GM23248 (cell line): ENCODE measurements around the gene DUSP10. TPM values are rescaled to one million over a fixed set of nuclear protein-coding genes. Genes with fewer than 3 reads are reported as not detected.

ENCODE experiments used
- DNase-seq: peaks from one replicate; pipeline ENCODE4 v3.0.0-alpha.2; 2015
- H2AFZ ChIP-seq: fragments of 200-600 bp; sonication (generic); 2 replicates; pipeline ENCODE4 v1.6.1; 2016; ENCODE audit warnings: antibody characterized with exemption
- H3F3A ChIP-seq: fragments of 200-600 bp; sonication (generic); 2 replicates; pipeline ENCODE4 v1.6.1; 2016; ENCODE audit warnings: mild to moderate bottlenecking, antibody characterized with exemption, mixed run types; ENCODE audit not compliant: insufficient read depth
- H3K27ac ChIP-seq: fragments of 200-600 bp; sonication (generic); 2 replicates; pipeline ENCODE4 v1.5.1; 2016; ENCODE audit warnings: mild to moderate bottlenecking
- H3K27me3 ChIP-seq: fragments of 200-600 bp; sonication (generic); replicated peaks from 2 replicates; pipeline ENCODE4 v1.6.1; 2016; ENCODE audit warnings: mild to moderate bottlenecking; ENCODE audit not compliant: insufficient read depth
- H3K36me3 ChIP-seq: fragments of 200-600 bp; sonication (generic); 2 replicates; pipeline ENCODE4 v1.6.1; 2016; ENCODE audit warnings: low read depth, mild to moderate bottlenecking
- H3K4me1 ChIP-seq: fragments of 200-600 bp; sonication (generic); 2 replicates; pipeline ENCODE4 v1.6.1; 2016; ENCODE audit warnings: mild to moderate bottlenecking; ENCODE audit not compliant: insufficient read depth
- H3K4me2 ChIP-seq: fragments of 200-600 bp; sonication (generic); one replicate; pipeline ENCODE4 v1.6.1; 2016; ENCODE audit warnings: mild to moderate bottlenecking; ENCODE audit not compliant: unreplicated experiment
- H3K4me3 ChIP-seq: fragments of 200-600 bp; sonication (generic); 2 replicates; pipeline ENCODE4 v1.5.1; 2016; ENCODE audit warnings: mild to moderate bottlenecking
- H3K79me2 ChIP-seq: fragments of 200-600 bp; sonication (generic); 2 replicates; pipeline ENCODE4 v1.6.1; 2016; ENCODE audit warnings: mild to moderate bottlenecking; ENCODE audit not compliant: insufficient read depth
- H3K9ac ChIP-seq: fragments of 200-600 bp; sonication (generic); 2 replicates; pipeline ENCODE4 v1.6.1; 2016; ENCODE audit warnings: mild to moderate bottlenecking
- H3K9me2 ChIP-seq: fragments of 200-600 bp; sonication (generic); 2 replicates; pipeline ENCODE4 v1.6.1; 2016; ENCODE audit warnings: mixed run types, mild to moderate bottlenecking, moderate library complexity; ENCODE audit not compliant: insufficient read depth
- H3K9me3 ChIP-seq: fragments of 200-600 bp; sonication (generic); one replicate; pipeline ENCODE4 v1.6.1; 2017; ENCODE audit warnings: low read depth
- H4K20me1 ChIP-seq: fragments of 200-600 bp; sonication (generic); 2 replicates; pipeline ENCODE4 v1.6.0; 2016; ENCODE audit not compliant: insufficient read depth
- EZH2 ChIP-seq: fragments of 200-600 bp; sonication (generic); IDR thresholded peaks from 2 replicates; pipeline ENCODE4 v1.6.1; 2018; ENCODE audit warnings: antibody characterized with exemption, mild to moderate bottlenecking; ENCODE audit not compliant: insufficient read depth, poor library complexity, severe bottlenecking
- EZH2phosphoT487 ChIP-seq: fragments of 200-600 bp; sonication (generic); IDR thresholded peaks from 2 replicates; pipeline ENCODE4 v1.6.1; 2018; ENCODE audit warnings: antibody characterized with exemption, moderate library complexity, mild to moderate bottlenecking, low read depth; ENCODE audit not compliant: insufficient read depth
- WGBS, 2 experiments: methylation state at CpG; one replicate each; pipeline ENCODE4 v1.1.6; 2015 to 2017; ENCODE audit warnings: low lambda C conversion rate in 2 of 2, low coverage in 1 of 2; ENCODE audit errors: missing lambda C conversion rate in 2 of 2; 5-methylcytosine and 5-hydroxymethylcytosine counted together
- in situ Hi-C: fragments of 300-500 bp; cut with MboI; formaldehyde crosslinking; loops from 2 replicates; pipeline ENCODE4 v1.15.0; 2020
- polyA plus RNA-seq: library from polyadenylated mRNA; unstranded; fragments of >200 nt; fragmentation: Nextera tagmentation; extraction: Ambion mirVana; gene quantifications from 2 replicates; pipeline ENCODE4 v1.2.1, GENCODE V29; 2016
- total RNA-seq: library from RNA; depleted of rRNA; stranded (reverse); fragments of >200 nt; shearing (Covaris generic); gene quantifications from 2 replicates; pipeline ENCODE4 v1.2.3, GENCODE V29; 2014

DUSP10 gene
- total and polyA plus RNA-seq, 2 experiments from 2014 or later, result 10.5 to 16.4 TPM

- peaks cover 35% of the 10 kb centered on the region for H3F3A ChIP-seq
- H3K9me2 ChIP-seq, result no peaks in the 10 kb centered on the region
- H3K36me3 ChIP-seq, result no peaks in the 10 kb centered on the region
- TF ChIP-seq EZH2phosphoT487 (no peak), EZH2 (no peak)
- in situ Hi-C loops, result no loop called here
- 97 to 98% methylated on average over 2 of the region's 2 CpGs for WGBS, 2 experiments
- no peaks in the 10 kb centered on the region for H3K27me3 ChIP-seq
- peaks cover 65% of the 10 kb centered on the region for H3K4me1 ChIP-seq
- no peak overlapping the region for H3K4me3 ChIP-seq
- no peak for DNase-seq
- H3K9ac ChIP-seq, result no peak overlapping the region
- no peak overlapping the region for H3K27ac ChIP-seq
- no peak overlapping the region for H2AFZ ChIP-seq
- peaks cover 86% of the 10 kb centered on the region for H3K79me2 ChIP-seq
- H3K9me3 ChIP-seq, result no peaks in the 10 kb centered on the region
- H3K4me2 ChIP-seq, result no peak overlapping the region
- H4K20me1 ChIP-seq, result no peaks in the 10 kb centered on the region
These were observed 24.4 kb downstream of the DUSP10 start for GRCh38 chr1:221717485-221717853.

GRCh38 chr1:221716713-221717484, 25.0 kb downstream of the DUSP10 start:
- H4K20me1 ChIP-seq, result no peaks in the 10 kb centered on the region
- no peaks in the 10 kb centered on the region for H3K9me2 ChIP-seq
- H3K27ac ChIP-seq, result no peak overlapping the region
- H3K79me2 ChIP-seq, result peaks cover 86% of the 10 kb centered on the region
- H3K27me3 ChIP-seq, result no peaks in the 10 kb centered on the region
- no peak overlapping the region for H2AFZ ChIP-seq
- TF ChIP-seq EZH2 (no peak), EZH2phosphoT487 (no peak)
- in situ Hi-C loops, result no loop called here
- H3K36me3 ChIP-seq, result no peaks in the 10 kb centered on the region
- H3K9me3 ChIP-seq, result no peaks in the 10 kb centered on the region
- H3K9ac ChIP-seq, result no peak overlapping the region
- H3K4me2 ChIP-seq, result no peak overlapping the region
- 83 to 84% methylated on average over 7 of the region's 7 CpGs for WGBS, 2 experiments
- H3K4me3 ChIP-seq, result no peak overlapping the region
- DNase-seq, result no peak
- peaks cover 71% of the 10 kb centered on the region for H3K4me1 ChIP-seq
- H3F3A ChIP-seq, result peaks cover 41% of the 10 kb centered on the region

- Histone ChIP-seq H3F3A (peaks cover 39% of the 10 kb centered on the region), H3K9ac (no peak overlapping the region), H3K27me3 (no peaks in the 10 kb centered on the region), H3K4me1 (peaks cover 68% of the 10 kb centered on the region), H3K79me2 (peaks cover 86% of the 10 kb centered on the region), H3K4me3 (no peak overlapping the region), H3K9me2 (no peaks in the 10 kb centered on the region), H4K20me1 (no peaks in the 10 kb centered on the region), H3K4me2 (no peak overlapping the region), H3K27ac (no peak overlapping the region), H3K9me3 (no peaks in the 10 kb centered on the region), H2AFZ (no peak overlapping the region), H3K36me3 (no peaks in the 10 kb centered on the region)
- in situ Hi-C loops, result no loop called here
- 77 to 83% methylated on average over 2 of the region's 2 CpGs for WGBS, 2 experiments
- no peak for TF ChIP-seq EZH2phosphoT487
- no peak for TF ChIP-seq EZH2
- peak; percentile 35 for DNase-seq
These were observed 26.3 kb downstream of the DUSP10 start for GRCh38 chr1:221715321-221716169.

GRCh38 chr1:221714227-221715152, 27.4 kb downstream of the DUSP10 start:
- Histone ChIP-seq H3K4me1 (peaks cover 57% of the 10 kb centered on the region), H3K27ac (no peak overlapping the region), H3K9me2 (no peaks in the 10 kb centered on the region), H3K4me3 (no peak overlapping the region), H3K27me3 (no peaks in the 10 kb centered on the region), H3K9ac (no peak overlapping the region), H3F3A (peaks cover 36% of the 10 kb centered on the region), H3K4me2 (no peak overlapping the region), H3K9me3 (no peaks in the 10 kb centered on the region), H3K79me2 (peaks cover 86% of the 10 kb centered on the region), H2AFZ (no peak overlapping the region), H4K20me1 (no peaks in the 10 kb centered on the region), H3K36me3 (no peaks in the 10 kb centered on the region)
- no peak for TF ChIP-seq EZH2
- TF ChIP-seq EZH2phosphoT487, result no peak
- 79% methylated on average over 16 of the region's 16 CpGs for WGBS, 2 experiments
- DNase-seq, result no peak
- in situ Hi-C loops, result no loop called here
